Measurements from ENCODE around the gene ELF2. TPM values are rescaled to one million over a fixed set of nuclear protein-coding genes. Genes with fewer than 3 reads are reported as not detected.

ELF2 gene
- total and polyA plus RNA-seq, 2 donors (not counting 1 experiment from before 2014, with no cell fraction given) = 31.2 to 42.6 TPM

- Histone ChIP-seq H3K4me2 (ENCODE audit: extremely low read depth, insufficient read depth, low read length) (peak overlapping the region; percentile 95), H3K4me1 (ENCODE audit: control insufficient read depth, extremely low read depth, insufficient read depth, low read length) (peaks cover 2% of the 10 kb centered on the region), H3K9ac (ENCODE audit: insufficient read depth, low read length) (no peak overlapping the region), H3K27ac (ENCODE audit: insufficient read depth, low read length) (no peak overlapping the region), H4K20me1 (ENCODE audit: control insufficient read depth, extremely low read depth, insufficient read depth, low read length) (no peaks in the 10 kb centered on the region), H3K27me3 (ENCODE audit: control insufficient read depth, insufficient read depth, low read length) (no peaks in the 10 kb centered on the region), H2AFZ (ENCODE audit: low read length) (no peak overlapping the region), H3K36me3 (ENCODE audit: control insufficient read depth, insufficient read depth, low read length) (no peaks in the 10 kb centered on the region), H3K79me2 (ENCODE audit: control insufficient read depth, insufficient read depth, low read length) (peaks cover 30% of the 10 kb centered on the region), H3K9me3 (ENCODE audit: control insufficient read depth, insufficient read depth, low read depth, low read length) (no peaks in the 10 kb centered on the region), H3K4me3 (replicated peaks in 1 of 4; ENCODE audit: control extremely low read depth in 1 of 4, insufficient read depth in 1 of 4, low read depth in 3 of 4, low read length in 4 of 4) (peak overlapping the region in 3 of 4 experiments; percentile 74 to 95 (median 79))
- DNase-seq (ENCODE audit: low read depth in 2 of 2) = peak; percentile 16 to 48
- no peak for TF ChIP-seq EZH2 (IDR thresholded peaks at IDR 0.05; ENCODE audit: low read length, missing control alignments)
- TF ChIP-seq, protein P1, sequence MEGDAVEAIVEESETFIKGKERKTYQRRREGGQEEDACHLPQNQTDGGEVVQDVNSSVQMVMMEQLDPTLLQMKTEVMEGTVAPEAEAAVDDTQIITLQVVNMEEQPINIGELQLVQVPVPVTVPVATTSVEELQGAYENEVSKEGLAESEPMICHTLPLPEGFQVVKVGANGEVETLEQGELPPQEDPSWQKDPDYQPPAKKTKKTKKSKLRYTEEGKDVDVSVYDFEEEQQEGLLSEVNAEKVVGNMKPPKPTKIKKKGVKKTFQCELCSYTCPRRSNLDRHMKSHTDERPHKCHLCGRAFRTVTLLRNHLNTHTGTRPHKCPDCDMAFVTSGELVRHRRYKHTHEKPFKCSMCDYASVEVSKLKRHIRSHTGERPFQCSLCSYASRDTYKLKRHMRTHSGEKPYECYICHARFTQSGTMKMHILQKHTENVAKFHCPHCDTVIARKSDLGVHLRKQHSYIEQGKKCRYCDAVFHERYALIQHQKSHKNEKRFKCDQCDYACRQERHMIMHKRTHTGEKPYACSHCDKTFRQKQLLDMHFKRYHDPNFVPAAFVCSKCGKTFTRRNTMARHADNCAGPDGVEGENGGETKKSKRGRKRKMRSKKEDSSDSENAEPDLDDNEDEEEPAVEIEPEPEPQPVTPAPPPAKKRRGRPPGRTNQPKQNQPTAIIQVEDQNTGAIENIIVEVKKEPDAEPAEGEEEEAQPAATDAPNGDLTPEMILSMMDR (conservative IDR thresholded peaks at IDR 0.05 in 1 of 2, IDR thresholded peaks at IDR 0.05 in 1 of 2; ENCODE audit: low read depth in 1 of 2, low read length in 2 of 2) = peak in 1 of 2 donors; percentile 34
Measured at GRCh38 chr4:139085141-139085540, 91.9 kb downstream of the ELF2 start.

- Histone ChIP-seq H3K4me1 (ENCODE audit: control insufficient read depth, extremely low read depth, insufficient read depth, low read length) (peaks cover 2% of the 10 kb centered on the region), H3K27ac (ENCODE audit: insufficient read depth, low read length) (peak overlapping the region; percentile 95), H4K20me1 (ENCODE audit: control insufficient read depth, extremely low read depth, insufficient read depth, low read length) (no peaks in the 10 kb centered on the region), H3K36me3 (ENCODE audit: control insufficient read depth, insufficient read depth, low read length) (no peaks in the 10 kb centered on the region), H2AFZ (ENCODE audit: low read length) (peak overlapping the region; percentile 89), H3K9ac (ENCODE audit: insufficient read depth, low read length) (peak overlapping the region; percentile 88), H3K27me3 (ENCODE audit: control insufficient read depth, insufficient read depth, low read length) (no peaks in the 10 kb centered on the region), H3K79me2 (ENCODE audit: control insufficient read depth, insufficient read depth, low read length) (peaks cover 34% of the 10 kb centered on the region), H3K4me2 (ENCODE audit: extremely low read depth, insufficient read depth, low read length) (peak overlapping the region; percentile 95), H3K9me3 (ENCODE audit: control insufficient read depth, insufficient read depth, low read depth, low read length) (no peaks in the 10 kb centered on the region), H3K4me3 (replicated peaks in 1 of 4; ENCODE audit: control extremely low read depth in 1 of 4, insufficient read depth in 1 of 4, low read depth in 3 of 4, low read length in 4 of 4) (peak overlapping the region; percentile 74 to 97 (median 87))
- TF ChIP-seq, protein P1 (conservative IDR thresholded peaks at IDR 0.05 in 1 of 2, IDR thresholded peaks at IDR 0.05 in 1 of 2; ENCODE audit: low read depth in 1 of 2, low read length in 2 of 2) = no peak
- TF ChIP-seq EZH2 (IDR thresholded peaks at IDR 0.05; ENCODE audit: low read length, missing control alignments) = no peak
- no peak for DNase-seq (ENCODE audit: low read depth in 2 of 2)
Measured at GRCh38 chr4:139084804-139085093, 92.3 kb downstream of the ELF2 start.

DNA sequence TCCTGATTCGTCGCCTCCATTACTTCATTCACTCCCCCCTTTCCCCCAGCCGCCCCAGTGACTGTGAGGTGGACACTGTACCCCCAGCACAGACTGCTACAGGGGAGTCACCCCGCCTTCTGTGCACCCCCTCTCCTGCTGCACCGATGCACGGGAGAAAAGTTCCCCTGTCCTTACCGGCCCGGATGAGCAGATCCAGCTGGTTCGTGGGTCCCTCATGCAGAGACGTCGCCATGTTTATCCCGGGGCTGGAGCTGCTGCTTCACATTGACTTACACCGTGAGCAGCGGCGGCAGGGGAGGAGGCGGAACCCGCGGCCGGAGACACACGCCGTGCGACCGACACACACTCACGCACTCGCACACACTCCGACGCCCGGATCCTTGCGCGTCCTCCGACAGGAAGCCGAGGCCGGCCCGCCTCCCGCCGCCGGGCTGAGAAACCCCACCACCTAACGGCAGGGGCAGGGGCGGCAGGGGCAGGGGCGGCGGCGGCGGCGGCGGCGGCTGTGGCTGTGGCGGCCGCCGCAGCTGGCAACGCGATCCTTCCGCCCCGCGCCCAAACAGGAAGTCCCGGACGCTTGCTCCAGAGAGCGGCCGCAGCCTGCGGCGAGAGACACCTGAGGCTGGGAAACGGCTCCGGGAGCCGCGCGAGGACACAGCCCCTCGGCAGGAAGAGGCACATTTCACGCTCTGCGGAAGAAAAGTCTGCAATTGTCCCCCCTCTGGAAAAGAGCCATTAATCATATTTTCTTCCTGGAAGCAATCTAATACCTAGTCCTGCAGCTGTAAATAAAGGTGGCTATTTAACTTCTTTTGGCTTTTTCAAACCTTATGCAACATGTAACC lies 92.8 kb downstream of the ELF2 start:
- H3K79me2 ChIP-seq (ENCODE audit: control insufficient read depth, insufficient read depth, low read length) = peaks cover 39% of the 10 kb centered on the region
- H3K27me3 ChIP-seq (ENCODE audit: control insufficient read depth, insufficient read depth, low read length) = no peaks in the 10 kb centered on the region
- peak overlapping the region; percentile 74 to 97 (median 87) for H3K4me3 ChIP-seq (replicated peaks in 1 of 4; ENCODE audit: control extremely low read depth in 1 of 4, insufficient read depth in 1 of 4, low read depth in 3 of 4, low read length in 4 of 4)
- peak overlapping the region; percentile 89 for H2AFZ ChIP-seq (ENCODE audit: low read length)
- peak overlapping the region; percentile 96 for H3K4me2 ChIP-seq (ENCODE audit: extremely low read depth, insufficient read depth, low read length)
- no peaks in the 10 kb centered on the region for H3K36me3 ChIP-seq (ENCODE audit: control insufficient read depth, insufficient read depth, low read length)
- H3K9me3 ChIP-seq (ENCODE audit: control insufficient read depth, insufficient read depth, low read depth, low read length) = no peaks in the 10 kb centered on the region
- no peak for TF ChIP-seq EZH2 (IDR thresholded peaks at IDR 0.05; ENCODE audit: low read length, missing control alignments)
- TF ChIP-seq, protein P1 (conservative IDR thresholded peaks at IDR 0.05 in 1 of 2, IDR thresholded peaks at IDR 0.05 in 1 of 2; ENCODE audit: low read depth in 1 of 2, low read length in 2 of 2) = no peak
- no peaks in the 10 kb centered on the region for H4K20me1 ChIP-seq (ENCODE audit: control insufficient read depth, extremely low read depth, insufficient read depth, low read length)
- peak overlapping the region; percentile 95 for H3K27ac ChIP-seq (ENCODE audit: insufficient read depth, low read length)
- peak; percentile 94 for DNase-seq (ENCODE audit: low read depth in 2 of 2)
- peaks cover 2% of the 10 kb centered on the region for H3K4me1 ChIP-seq (ENCODE audit: control insufficient read depth, extremely low read depth, insufficient read depth, low read length)
- H3K9ac ChIP-seq (ENCODE audit: insufficient read depth, low read length) = peak overlapping the region; percentile 88

Measured in fibroblast of lung (primary cell).